ENCODE results near the gene ST6GALNAC1. TPM values are rescaled to one million over a fixed set of nuclear protein-coding genes. Genes with fewer than 3 reads are reported as not detected.

The ST6GALNAC1 gene
- total and polyA plus RNA-seq, 2 of the 13 experiments (the other 11 are each of a cell fraction or from before 2014, with no cell fraction given) = not detected

GRCh38 chr17:76585649-76586593, 57.6 kb downstream of the ST6GALNAC1 start, which contains the start of gene ST6GALNAC2 (continued):
- TF ChIP-seq ZC3H4 (CRISPR knock-in tag; IDR thresholded peaks at IDR 0.05; ENCODE audit: borderline replicate concordance) (no peak), ARNTL (CRISPR knock-in tag; IDR thresholded peaks at IDR 0.05) (peak; percentile 46; the same call in 1 of the 2 replicates), ZNF510 (CRISPR knock-in tag; IDR thresholded peaks at IDR 0.05; ENCODE audit: low read depth) (0 out of 2 replicates have a peak, but pooled peaks have one; percentile 16), THAP8 (CRISPR knock-in tag; IDR thresholded peaks at IDR 0.05; ENCODE audit: borderline replicate concordance) (no peak), ZNF766 (CRISPR knock-in tag; IDR thresholded peaks at IDR 0.05; ENCODE audit: borderline replicate concordance) (0 out of 2 replicates have a peak, but pooled peaks have one; percentile 30), TERF1 (CRISPR knock-in tag; IDR thresholded peaks at IDR 0.05) (no peak), MYC (CRISPR knock-in tag; IDR thresholded peaks at IDR 0.05; ENCODE audit: borderline replicate concordance) (peak; percentile 44; the same call in 1 of the 2 replicates), SMC3 (IDR thresholded peaks at IDR 0.05; ENCODE audit: low read length) (peak; percentile 23; the same call in 1 of the 2 replicates), GLI4 (CRISPR knock-in tag; IDR thresholded peaks at IDR 0.05; ENCODE audit: borderline replicate concordance) (no peak; the same call in 1 of the 2 replicates), EP300 (IDR thresholded peaks at IDR 0.05; ENCODE audit: low read depth in 2 of 2, low read length in 2 of 2) (no peak), EP300 (CRISPR knock-in tag; IDR thresholded peaks at IDR 0.05; ENCODE audit: borderline replicate concordance) (no peak), ZNF276 (CRISPR knock-in tag; IDR thresholded peaks at IDR 0.05; ENCODE audit: low read depth) (peak; percentile 35; the same call in 1 of the 2 replicates), NFE2L1 (CRISPR knock-in tag; IDR thresholded peaks at IDR 0.05; ENCODE audit: borderline replicate concordance) (no peak), MEIS2 (CRISPR knock-in tag; IDR thresholded peaks at IDR 0.05) (peak; percentile 64; the same call in 1 of the 2 replicates), MAX (IDR thresholded peaks at IDR 0.05) (peak; percentile 52; the same call in 1 of the 2 replicates), ZNF646 (CRISPR knock-in tag; IDR thresholded peaks at IDR 0.05) (no peak), SALL2 (CRISPR knock-in tag; IDR thresholded peaks at IDR 0.05) (peak; percentile 76)

All from HepG2 (cell line).